GM21717 (cell line): Measurements from ENCODE around the gene FRMPD2.
"Not testable (repeated sequence)": the region's sequence is repeated elsewhere in the genome, so short reads cannot be mapped to it uniquely, and the experiment has no call there.

Experiments used
- ATAC-seq: cut with Tn5 transposase; IDR thresholded peaks from one replicate; pipeline ENCODE4 v1.9.1; 2021; ENCODE audit warnings: mild to moderate bottlenecking, moderate library complexity; ENCODE audit not compliant: unreplicated experiment

FRMPD2 gene

DNA sequence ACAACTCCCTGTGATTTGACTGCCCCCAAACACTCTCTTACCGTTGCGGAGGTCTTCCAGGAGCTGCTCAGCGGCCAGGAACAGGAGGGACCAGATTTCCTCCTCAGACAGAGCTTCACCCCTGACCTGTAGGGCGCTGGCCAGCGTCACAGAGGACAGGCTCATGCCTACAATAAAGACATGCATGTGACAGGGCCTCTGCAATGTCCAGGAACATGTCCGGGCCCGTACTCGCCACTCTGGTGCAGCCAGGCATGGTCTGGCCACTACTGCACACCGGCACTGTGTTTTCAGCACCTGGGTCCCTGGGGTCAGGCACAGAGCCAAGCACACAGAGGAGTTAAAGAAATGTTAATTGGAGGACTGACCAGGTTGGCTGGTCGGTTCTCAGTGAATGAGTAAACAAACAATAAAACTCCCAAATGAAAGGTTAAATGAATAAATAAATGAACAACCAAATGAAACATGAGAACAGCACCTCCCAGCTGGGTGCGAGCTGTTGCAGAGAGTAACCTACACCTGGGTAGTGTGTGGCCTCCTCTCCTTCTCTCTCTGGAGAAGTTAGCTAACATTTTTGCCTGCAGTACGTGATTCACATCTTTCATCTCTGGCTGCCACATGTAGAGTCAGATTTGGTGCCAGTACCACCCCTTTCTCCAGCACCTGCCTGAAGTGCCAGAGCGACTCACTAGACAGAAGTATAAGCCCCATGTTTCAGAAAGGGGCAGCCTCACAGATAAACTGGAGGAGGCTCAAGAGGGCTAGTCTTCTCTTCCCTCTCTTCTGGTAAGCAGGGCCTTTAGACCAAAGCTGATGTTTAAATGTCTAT is 22.8 kb downstream of the FRMPD2 start:
- no peak for ATAC-seq

GRCh38 chr10:48251152-48251524 is 23.4 kb downstream of the FRMPD2 start:
- ATAC-seq, result no peak

- no peak for ATAC-seq
Observed at GRCh38 chr10:48249763-48250351, 24.6 kb downstream of the FRMPD2 start.

DNA sequence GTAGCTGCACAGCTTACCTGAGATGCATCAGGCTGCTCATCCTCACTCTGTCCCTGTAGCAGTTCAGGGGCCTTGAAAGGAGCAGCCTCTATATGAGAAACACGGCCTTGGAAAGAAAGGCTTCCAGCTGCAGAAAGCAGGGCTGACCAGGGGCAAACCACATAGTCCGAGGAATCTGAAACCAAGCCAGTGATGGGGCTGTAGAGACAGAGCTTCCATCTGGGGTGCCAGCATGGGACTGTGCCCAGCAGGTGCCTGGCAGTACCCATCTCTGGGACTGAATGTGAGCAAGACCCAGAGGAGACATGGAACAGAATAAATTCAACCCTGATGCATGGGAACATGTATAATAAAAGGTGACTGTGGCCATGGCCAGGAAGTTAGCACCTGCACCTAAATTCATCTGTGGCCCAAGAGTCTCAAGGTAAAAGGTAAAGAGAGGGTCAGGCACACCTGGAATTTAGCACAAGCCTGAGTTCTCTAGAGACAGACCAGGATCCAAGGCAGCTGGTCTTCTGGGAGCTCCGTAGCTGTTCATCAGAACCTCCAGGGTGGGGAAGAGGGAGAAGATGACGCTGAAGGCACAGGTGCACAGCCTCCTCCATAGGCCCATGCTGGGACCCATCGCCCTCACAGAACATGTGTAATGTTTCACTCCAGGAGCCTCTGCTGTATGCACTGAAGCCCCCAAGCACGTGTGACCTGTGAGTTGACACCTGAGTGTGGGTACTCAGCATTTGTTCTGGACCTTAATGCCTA is 25.3 kb downstream of the FRMPD2 start:
- no peak for ATAC-seq

DNA sequence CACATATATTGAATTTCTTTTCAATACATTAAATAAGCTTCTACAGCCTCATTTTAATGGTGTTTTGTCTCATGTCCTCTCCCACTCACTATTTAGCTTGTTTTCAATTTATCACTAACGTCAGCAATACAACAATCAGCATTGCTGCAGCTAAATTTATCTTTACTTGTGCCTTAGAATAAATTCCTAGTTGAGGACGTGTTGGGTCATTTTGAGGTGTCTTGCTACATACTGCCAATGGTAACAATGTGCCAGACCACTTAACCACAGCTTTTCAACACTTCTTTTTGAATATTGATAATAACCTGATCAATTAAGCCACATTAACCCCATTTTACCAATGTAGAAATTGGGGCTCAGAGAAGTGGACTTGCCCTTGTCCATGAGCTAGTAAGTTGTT is 26.0 kb downstream of the FRMPD2 start:
- ATAC-seq, result no peak

- no peak for ATAC-seq
Observed at GRCh38 chr10:48247680-48248079, 26.8 kb downstream of the FRMPD2 start.

GRCh38 chr10:48246501-48246900 is 28.0 kb downstream of the FRMPD2 start:
- ATAC-seq, result no peak

GRCh38 chr10:48245977-48246376 is 28.5 kb downstream of the FRMPD2 start:
- ATAC-seq, result no peak

GRCh38 chr10:48243921-48244320 is 30.6 kb downstream of the FRMPD2 start:
- ATAC-seq, result not testable (repeated sequence)

DNA sequence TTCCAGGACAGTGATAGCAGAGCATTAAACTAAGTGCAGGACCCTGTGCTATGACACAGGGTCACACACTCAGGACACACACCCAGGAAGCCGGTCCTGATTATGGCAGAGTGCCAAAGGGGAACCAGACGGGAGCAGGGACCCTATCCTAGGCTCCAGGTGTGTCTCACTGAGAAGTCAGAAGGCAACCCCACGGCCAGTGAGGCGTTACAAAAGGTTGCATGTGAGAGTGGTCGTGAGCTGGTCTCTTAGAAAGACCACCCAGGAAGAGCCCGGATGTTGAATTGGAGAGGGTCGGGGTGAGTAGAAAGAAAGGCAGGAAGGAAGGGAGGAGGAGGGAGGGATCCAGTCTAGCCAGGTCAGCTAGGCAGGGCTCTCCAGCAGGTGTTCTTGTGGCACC is 31.0 kb downstream of the FRMPD2 start:
- no peak for ATAC-seq

- no peak for ATAC-seq
Observed at GRCh38 chr10:48242171-48242904, 32.2 kb downstream of the FRMPD2 start.

- ATAC-seq, result no peak
Observed at GRCh38 chr10:48241332-48241731, 33.2 kb downstream of the FRMPD2 start.

- ATAC-seq, result no peak
Observed at GRCh38 chr10:48240196-48240595, 34.3 kb downstream of the FRMPD2 start.

DNA sequence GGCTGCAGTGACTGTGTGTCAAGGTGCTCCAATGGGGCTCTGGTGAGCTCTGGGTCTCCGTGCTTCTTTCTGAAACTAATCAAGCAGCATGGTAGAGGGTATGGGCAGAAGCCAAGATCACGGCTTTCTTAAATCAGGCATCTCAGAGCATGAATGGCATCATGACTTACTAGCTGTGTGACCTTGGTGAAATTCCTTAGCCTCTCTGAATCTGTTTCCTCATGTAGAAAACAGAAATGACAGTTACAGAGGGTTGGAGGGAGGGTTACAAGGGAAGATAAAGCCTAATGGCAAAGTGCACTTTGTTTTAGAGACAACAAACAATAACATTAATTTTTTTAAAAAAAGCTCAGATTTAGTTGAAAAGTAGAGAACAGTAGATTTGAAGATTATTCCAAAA is 34.9 kb downstream of the FRMPD2 start:
- ATAC-seq, result no peak

- no peak for ATAC-seq
Observed at GRCh38 chr10:48238826-48239520, 35.5 kb downstream of the FRMPD2 start.

- no peak for ATAC-seq
Observed at GRCh38 chr10:48237259-48238250, 36.9 kb downstream of the FRMPD2 start.

DNA sequence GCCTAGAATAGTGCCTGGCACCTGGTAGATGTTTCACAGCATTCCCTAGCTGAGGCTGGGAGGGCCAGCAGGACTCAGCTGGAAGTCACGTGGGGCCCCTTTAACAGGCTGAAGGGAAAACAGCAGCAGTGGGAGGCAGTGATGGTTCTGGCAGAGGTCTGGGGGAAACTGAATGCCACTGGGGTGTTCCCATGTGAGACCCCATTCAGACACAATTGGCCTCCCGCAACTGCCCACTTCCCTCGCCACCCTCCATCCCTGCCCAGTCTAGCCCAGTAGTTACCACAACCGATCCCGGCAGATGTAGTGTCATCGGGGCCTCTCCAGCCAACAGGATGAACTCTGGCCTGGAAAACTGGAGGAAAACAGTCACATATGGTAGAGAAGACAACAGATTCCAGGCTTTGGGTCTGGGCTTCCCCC is 38.3 kb downstream of the FRMPD2 start:
- ATAC-seq, result no peak

DNA sequence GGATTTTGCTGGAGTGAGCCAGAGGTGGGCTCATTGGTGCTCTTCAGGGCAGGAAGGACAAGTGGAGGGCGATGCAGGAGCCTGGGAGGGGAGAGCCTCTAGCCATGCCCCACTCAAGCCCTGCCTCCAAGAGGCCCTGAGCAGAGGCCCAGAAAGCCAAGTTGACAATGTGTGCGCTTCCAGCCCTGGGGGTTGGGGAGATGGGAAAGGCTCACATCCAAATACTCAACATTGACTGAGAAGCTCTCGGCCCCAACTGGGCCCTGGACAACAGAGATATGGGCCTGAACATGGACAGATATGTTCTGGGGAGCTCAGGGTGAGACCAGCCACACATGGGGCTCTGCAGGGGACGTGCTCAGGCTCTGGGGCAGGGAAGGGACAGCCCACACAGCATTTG is 39.0 kb downstream of the FRMPD2 start:
- no peak for ATAC-seq

DNA sequence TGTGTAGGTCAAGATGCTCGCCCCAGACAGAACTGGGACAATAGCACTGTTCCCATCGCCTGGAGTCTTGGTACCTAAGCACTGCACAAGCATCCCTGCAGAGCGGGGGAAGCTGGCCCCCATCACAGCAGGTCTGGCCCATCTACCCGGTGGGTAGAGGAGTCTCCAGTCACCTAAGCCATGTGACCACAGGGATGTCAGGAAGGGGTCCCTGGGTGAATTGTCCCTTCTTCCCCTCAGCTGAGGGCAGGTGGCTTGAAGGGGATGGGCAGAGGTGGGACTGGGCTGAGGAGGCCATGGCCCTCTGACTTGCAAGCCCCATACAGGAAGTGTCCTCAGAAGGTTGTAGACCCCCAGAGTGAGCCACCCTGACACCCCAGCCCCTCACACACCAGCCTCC is 39.7 kb downstream of the FRMPD2 start:
- ATAC-seq, result no peak
